Measurements from ENCODE around the gene ALDH3A1.

- no peak for TF ChIP-seq SMC3 (IDR thresholded peaks at IDR 0.05; ENCODE audit: low read depth, low read length)
- TF ChIP-seq CTCF (conservative IDR thresholded peaks at IDR 0.05; ENCODE audit: low read depth, low read length) = no peak
- TF ChIP-seq BHLHE40 (IDR thresholded peaks at IDR 0.05; ENCODE audit: low read depth, low read length) = no peak
- no peak for TF ChIP-seq MXI1 (IDR thresholded peaks at IDR 0.05; ENCODE audit: borderline replicate concordance, low read depth, low read length)
- TF ChIP-seq RAD21 (IDR thresholded peaks at IDR 0.05; ENCODE audit: low read length) = no peak
Measured at GRCh38 chr17:19781488-19782458, 33.7 kb upstream of the ALDH3A1 start.
